Measurements from ENCODE around the gene EPPIN.

Gene EPPIN

GRCh38 chr20:45538209-45538799, 8.9 kb downstream of the EPPIN start:
- no peak for DNase-seq

GRCh38 chr20:45527294-45527693, 19.9 kb downstream of the EPPIN start:
- no peak for DNase-seq

- DNase-seq: no peak
These were observed 23.4 kb downstream of the EPPIN start for GRCh38 chr20:45523821-45524220.

GRCh38 chr20:45518282-45518681, 28.9 kb downstream of the EPPIN start:
- DNase-seq: no peak

GRCh38 chr20:45515147-45515913, 31.9 kb downstream of the EPPIN start, which contains the start of gene SPINT3:
Gene SPINT3, minus strand, starts transcription at chr20:45515622. Its CDS starts 14 bp downstream, at chr20:45515608.
- no peak for DNase-seq

GRCh38 chr20:45510242-45510862, 36.8 kb downstream of the EPPIN start:
- no peak for DNase-seq

GRCh38 chr20:45509091-45509490, 38.1 kb downstream of the EPPIN start:
- no peak for DNase-seq

- DNase-seq: no peak
These were observed 38.9 kb downstream of the EPPIN start for GRCh38 chr20:45508068-45508886.

- DNase-seq: no peak
These were observed 40.0 kb downstream of the EPPIN start for GRCh38 chr20:45507011-45507820.

- no peak for DNase-seq
These were observed 40.8 kb downstream of the EPPIN start for GRCh38 chr20:45506398-45506797.

- DNase-seq: no peak
These were observed 43.8 kb downstream of the EPPIN start for GRCh38 chr20:45503403-45503802.

- no peak for DNase-seq
These were observed 44.6 kb downstream of the EPPIN start for GRCh38 chr20:45502561-45502960.

- no peak for DNase-seq
These were observed 45.6 kb downstream of the EPPIN start for GRCh38 chr20:45501600-45501999.

GRCh38 chr20:45500022-45500421, 47.2 kb downstream of the EPPIN start:
- DNase-seq: no peak

- DNase-seq: no peak
These were observed 49.2 kb downstream of the EPPIN start for GRCh38 chr20:45497971-45498494.

GRCh38 chr20:45496166-45496565, 51.0 kb downstream of the EPPIN start:
- DNase-seq: no peak

- no peak for DNase-seq
These were observed 51.7 kb downstream of the EPPIN start for GRCh38 chr20:45495501-45495941.
